ENCODE results near the gene TM9SF3.
"Not testable (repeated sequence)": the region's sequence is repeated elsewhere in the genome, so short reads cannot be mapped to it uniquely, and the experiment has no call there.

TM9SF3 gene

DNA sequence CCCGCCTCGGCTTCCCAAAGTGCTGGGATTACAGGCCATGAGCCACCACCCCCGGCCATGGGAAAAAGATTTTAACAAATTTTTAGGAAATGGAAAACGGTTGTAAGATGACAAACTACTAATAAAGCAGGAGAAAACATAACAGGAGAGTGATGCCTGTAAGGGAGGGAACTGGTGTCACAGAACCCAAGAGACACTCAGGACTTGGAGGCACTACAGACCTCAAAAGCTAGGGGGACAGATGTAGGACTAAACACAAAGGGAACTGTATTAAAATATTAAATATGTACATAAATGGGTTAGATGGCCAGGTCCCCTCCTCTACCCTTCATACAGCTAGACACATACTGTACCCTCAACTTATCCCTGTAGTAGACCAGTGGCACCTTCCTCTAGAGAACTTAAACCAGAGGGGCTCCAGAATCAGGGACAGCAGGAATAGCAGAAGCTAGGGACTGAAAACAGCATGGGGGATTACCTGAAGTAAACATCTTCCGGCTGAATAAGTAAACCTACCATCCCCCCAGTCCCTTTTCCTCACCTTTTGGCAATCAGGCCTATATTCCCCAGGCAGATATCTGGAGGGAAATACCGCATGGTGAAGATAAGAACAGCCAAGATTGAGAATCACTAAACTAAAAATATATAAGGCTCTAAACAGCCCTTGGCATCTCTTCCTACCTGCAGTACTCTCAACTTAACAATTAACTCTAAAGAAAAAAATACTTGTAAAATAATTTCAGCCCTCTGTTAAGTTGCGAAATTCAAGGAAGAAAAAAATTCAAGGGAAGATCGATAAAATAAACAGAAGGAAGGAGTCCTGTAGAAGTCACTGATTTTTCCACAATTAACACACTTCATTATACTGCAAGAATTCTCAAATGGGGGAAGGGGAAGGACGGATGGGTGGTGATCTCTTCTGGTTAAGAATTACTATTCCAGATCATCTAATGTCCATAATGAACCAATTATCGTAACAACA lies 15.5 kb downstream of the TM9SF3 start:
- in situ Hi-C loops (cut with HindIII; ENCODE audit: low sequenced_read_pairs): no loop called here

GRCh38 chr10:96570511-96570910 lies 16.3 kb downstream of the TM9SF3 start:
- in situ Hi-C loops (cut with HindIII; ENCODE audit: low sequenced_read_pairs): no loop called here

DNA sequence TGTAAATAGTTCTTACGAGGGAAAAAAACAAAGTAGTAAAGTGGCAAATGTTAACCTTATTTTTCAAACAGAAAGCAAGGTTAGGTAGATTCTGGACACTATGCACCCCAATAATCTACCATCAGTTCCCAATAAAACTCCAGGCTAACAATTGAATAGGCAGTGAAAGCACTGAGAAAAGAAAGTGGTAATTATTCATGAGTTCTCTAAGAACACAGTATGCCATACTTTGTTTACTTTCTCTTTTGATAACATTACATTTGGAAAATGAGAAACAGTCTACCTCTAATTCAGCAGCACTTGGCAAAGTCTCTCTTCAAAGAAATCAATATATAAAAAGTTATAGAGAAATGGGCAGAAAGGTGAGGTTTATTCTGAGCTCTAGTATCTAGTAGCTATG lies 18.4 kb downstream of the TM9SF3 start:
- in situ Hi-C loops (cut with HindIII; ENCODE audit: low sequenced_read_pairs): no loop called here

DNA sequence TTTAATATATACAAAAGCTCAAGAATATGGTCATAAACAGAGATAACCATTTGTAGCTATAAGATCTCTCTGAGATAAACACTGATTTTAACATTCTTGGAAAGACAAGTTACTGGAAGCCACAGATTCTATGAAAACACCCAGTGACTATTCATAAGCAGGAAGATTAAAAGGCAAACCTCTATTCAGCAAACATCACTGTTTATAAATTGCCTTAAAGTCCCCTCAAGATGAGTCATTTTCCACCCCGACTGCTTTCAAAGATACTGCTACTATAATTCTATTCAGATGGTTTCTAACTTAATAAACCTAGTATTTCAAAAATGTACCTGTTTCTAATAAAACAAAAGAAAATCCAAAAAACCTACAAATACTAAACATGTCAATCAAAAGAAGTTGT lies 21.0 kb downstream of the TM9SF3 start:
- in situ Hi-C loops (cut with HindIII; ENCODE audit: low sequenced_read_pairs): no loop called here

GRCh38 chr10:96560966-96561887 lies 25.6 kb downstream of the TM9SF3 start:
- in situ Hi-C loops (cut with HindIII; ENCODE audit: low sequenced_read_pairs): no loop called here

GRCh38 chr10:96560489-96560888 lies 26.3 kb downstream of the TM9SF3 start:
- in situ Hi-C loops (cut with HindIII; ENCODE audit: low sequenced_read_pairs): no loop called here

- in situ Hi-C loops (cut with HindIII; ENCODE audit: low sequenced_read_pairs): no loop called here
Measured at GRCh38 chr10:96556003-96556402, 30.8 kb downstream of the TM9SF3 start.

GRCh38 chr10:96555330-96555729 lies 31.5 kb downstream of the TM9SF3 start:
- in situ Hi-C loops (cut with HindIII; ENCODE audit: low sequenced_read_pairs): no loop called here

GRCh38 chr10:96548589-96548988 lies 38.2 kb downstream of the TM9SF3 start:
- in situ Hi-C loops (cut with HindIII; ENCODE audit: low sequenced_read_pairs): no loop called here

- in situ Hi-C loops (cut with HindIII; ENCODE audit: low sequenced_read_pairs): not testable (repeated sequence)
Measured at GRCh38 chr10:96545558-96545957, 41.3 kb downstream of the TM9SF3 start.

DNA sequence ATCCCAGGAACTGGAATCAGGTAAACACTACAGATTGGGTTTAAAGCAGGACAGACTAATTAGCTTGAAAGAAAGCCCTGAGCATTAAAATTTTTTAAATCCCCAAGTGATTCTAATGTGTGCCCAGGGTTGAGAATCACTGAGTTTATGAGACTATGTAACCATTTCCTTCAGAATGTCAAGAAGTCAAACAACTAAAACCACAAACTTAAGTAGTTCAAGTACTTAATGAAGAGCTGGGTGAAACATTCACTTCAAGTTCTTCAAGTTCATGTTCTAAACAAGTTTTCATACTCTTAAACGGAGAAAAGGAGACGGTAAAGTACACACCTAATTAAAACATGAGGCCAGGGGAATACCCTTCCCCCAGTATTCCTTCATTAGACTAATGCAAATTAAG lies 44.9 kb downstream of the TM9SF3 start:
- in situ Hi-C loops (cut with HindIII; ENCODE audit: low sequenced_read_pairs): no loop called here

DNA sequence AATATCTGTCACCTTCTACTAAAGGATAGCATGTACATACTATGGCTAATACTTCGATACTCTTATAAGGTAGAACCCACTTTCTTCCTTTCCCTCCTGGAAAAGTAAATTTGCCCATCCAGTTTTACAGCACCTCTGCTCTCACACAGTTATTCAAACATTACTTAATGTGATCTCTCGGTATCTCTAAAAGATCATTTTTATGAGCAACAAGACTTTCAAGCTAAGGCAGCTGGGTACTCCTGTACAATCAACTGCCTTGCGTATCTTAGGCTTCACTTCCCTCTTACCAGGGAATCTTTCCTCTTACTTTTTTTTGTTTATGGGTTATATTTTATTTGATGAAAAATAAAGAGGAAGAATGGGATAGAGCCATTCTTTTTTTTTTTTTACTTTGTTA lies 46.6 kb downstream of the TM9SF3 start:
- in situ Hi-C loops (cut with HindIII; ENCODE audit: low sequenced_read_pairs): no loop called here

- in situ Hi-C loops (cut with HindIII; ENCODE audit: low sequenced_read_pairs): no loop called here
Measured at GRCh38 chr10:96538683-96539082, 48.1 kb downstream of the TM9SF3 start.

DNA sequence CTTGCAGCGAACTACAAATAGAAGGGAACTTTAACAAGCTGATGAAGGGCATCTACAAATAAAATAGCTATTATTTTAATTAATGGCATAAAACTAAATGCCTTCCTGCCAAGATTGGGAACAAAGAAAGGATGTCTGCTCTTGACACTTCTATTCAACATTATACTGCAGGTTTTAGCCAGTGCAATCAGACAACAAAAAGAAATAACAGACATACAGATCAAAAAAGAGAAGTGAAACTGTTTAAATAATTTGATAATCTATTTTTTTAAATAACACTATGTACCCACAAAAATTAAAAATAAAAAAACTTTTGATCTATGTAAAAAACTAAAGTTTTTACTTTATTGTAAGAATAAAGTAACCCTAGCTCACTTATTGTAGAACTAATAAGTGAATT lies 50.7 kb downstream of the TM9SF3 start:
- in situ Hi-C loops (cut with HindIII; ENCODE audit: low sequenced_read_pairs): no loop called here

- in situ Hi-C loops (cut with HindIII; ENCODE audit: low sequenced_read_pairs): no loop called here
Measured at GRCh38 chr10:96532523-96532922, 54.3 kb downstream of the TM9SF3 start.

GRCh38 chr10:96529634-96530279 lies 57.1 kb downstream of the TM9SF3 start:
- in situ Hi-C loops (cut with HindIII; ENCODE audit: low sequenced_read_pairs): loop anchor here (5.0 kb wide), 1 partner anchor 73 kb away; no protein-coding TSS in a partner anchor

GRCh38 chr10:96524741-96525140 lies 62.1 kb downstream of the TM9SF3 start:
- in situ Hi-C loops (cut with HindIII; ENCODE audit: low sequenced_read_pairs): loop anchor here (5.0 kb wide), 1 partner anchor 78 kb away; no protein-coding TSS in a partner anchor

- in situ Hi-C loops (cut with HindIII; ENCODE audit: low sequenced_read_pairs): no loop called here
Measured at GRCh38 chr10:96517284-96517683, 69.5 kb downstream of the TM9SF3 start.

- in situ Hi-C loops (cut with HindIII; ENCODE audit: low sequenced_read_pairs): no loop called here
Measured at GRCh38 chr10:96516337-96516736, 70.5 kb downstream of the TM9SF3 start.

DNA sequence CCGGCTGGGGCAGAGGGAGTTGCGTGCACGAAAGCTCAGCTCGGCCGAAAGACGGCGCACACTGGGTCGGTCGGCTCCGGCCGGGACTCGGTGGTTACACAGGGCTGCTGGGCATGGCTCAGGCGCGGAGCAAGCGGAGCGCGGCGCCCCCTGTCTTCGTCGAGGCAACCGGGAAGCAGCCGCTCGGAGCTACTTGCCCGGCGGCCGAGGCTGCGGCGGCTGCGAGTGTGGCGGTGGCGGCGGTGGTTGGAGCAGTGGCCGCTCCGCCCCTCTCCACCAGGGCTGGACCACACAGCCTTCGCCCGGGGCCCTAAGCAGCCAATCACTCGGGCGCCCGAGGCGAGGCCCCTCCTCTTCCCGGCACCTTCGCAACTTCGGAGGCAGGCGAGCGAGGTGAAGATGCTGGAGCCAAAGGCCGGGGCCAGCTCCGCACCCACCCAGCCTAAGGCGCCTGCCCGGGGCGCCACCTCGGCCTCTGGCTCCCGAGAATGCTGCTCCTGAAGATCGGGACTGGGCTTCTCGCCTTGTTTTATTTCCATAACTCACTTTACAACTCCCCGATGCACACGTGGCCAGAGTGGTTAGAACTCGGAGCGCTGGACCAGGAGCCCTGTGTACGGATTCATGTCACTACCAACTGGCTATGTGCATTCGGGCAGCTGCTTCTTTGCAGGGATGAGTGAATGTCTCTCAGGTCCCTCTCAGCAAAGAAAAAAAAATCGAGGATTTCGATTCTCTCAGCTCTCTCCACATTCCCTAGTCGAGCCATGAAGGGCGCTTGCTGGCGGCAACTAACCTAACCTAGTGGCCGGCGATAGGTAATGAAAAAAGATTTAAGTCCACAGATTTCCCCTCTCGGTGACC lies 72.9 kb downstream of the TM9SF3 start, which contains the start of gene TLL2:
Gene TLL2 (minus strand): TSS at position 229 of the 864 bp plus-strand sequence. CDS start 241 bp downstream, outside the sequence.
- in situ Hi-C loops (cut with HindIII; ENCODE audit: low sequenced_read_pairs): no loop called here

All from DLD1 (cell line).